HL-60/S4 (cell line): ENCODE data around the gene LATS2.

ENCODE experiments used
- in situ Hi-C: fragments of 300-500 bp; cut with MboI; formaldehyde crosslinking; loops from 2 replicates; pipeline ENCODE4 v1.14.3; 2022; ENCODE audit warnings: low sequenced_read_pairs

LATS2 gene

GRCh38 chr13:21020176-21020575 lies 41.2 kb downstream of the LATS2 start:
- in situ Hi-C loops: no loop called here

- in situ Hi-C loops: no loop called here
These were observed 43.2 kb downstream of the LATS2 start for GRCh38 chr13:21018220-21018619.

- in situ Hi-C loops: no loop called here
These were observed 44.9 kb downstream of the LATS2 start for GRCh38 chr13:21016487-21016886.

- in situ Hi-C loops: no loop called here
These were observed 46.1 kb downstream of the LATS2 start for GRCh38 chr13:21015284-21015683.

GRCh38 chr13:21014502-21015170 lies 46.8 kb downstream of the LATS2 start:
- in situ Hi-C loops: no loop called here

- in situ Hi-C loops: no loop called here
These were observed 47.3 kb downstream of the LATS2 start for GRCh38 chr13:21014139-21014501.

- in situ Hi-C loops: no loop called here
These were observed 47.7 kb downstream of the LATS2 start for GRCh38 chr13:21013682-21014038.

- in situ Hi-C loops: no loop called here
These were observed 48.3 kb downstream of the LATS2 start for GRCh38 chr13:21012841-21013681.

GRCh38 chr13:21012211-21012610 lies 49.2 kb downstream of the LATS2 start:
- in situ Hi-C loops: no loop called here

GRCh38 chr13:21011378-21011777 lies 50.0 kb downstream of the LATS2 start:
- in situ Hi-C loops: no loop called here

GRCh38 chr13:21010621-21011020 lies 50.8 kb downstream of the LATS2 start:
- in situ Hi-C loops: no loop called here

GRCh38 chr13:21009036-21009435 lies 52.4 kb downstream of the LATS2 start:
- in situ Hi-C loops: no loop called here

GRCh38 chr13:21008026-21008425 lies 53.4 kb downstream of the LATS2 start:
- in situ Hi-C loops: no loop called here

- in situ Hi-C loops: no loop called here
These were observed 55.0 kb downstream of the LATS2 start for GRCh38 chr13:21006141-21007005.

GRCh38 chr13:21005193-21005592 lies 56.2 kb downstream of the LATS2 start:
- in situ Hi-C loops: no loop called here

GRCh38 chr13:21001471-21001870 lies 59.9 kb downstream of the LATS2 start:
- in situ Hi-C loops: no loop called here

GRCh38 chr13:21000647-21001046 lies 60.7 kb downstream of the LATS2 start:
- in situ Hi-C loops: no loop called here

GRCh38 chr13:20998649-20999415 lies 62.6 kb downstream of the LATS2 start:
- in situ Hi-C loops: no loop called here

- in situ Hi-C loops: no loop called here
These were observed 63.9 kb downstream of the LATS2 start for GRCh38 chr13:20997301-20998161.
